Mesenchymal stem cell (in vitro differentiated cells and primary cell): ENCODE results near the gene C2orf81.

Source experiments
- DNase-seq: peaks from one replicate; pipeline ENCODE4 v3.0.0-alpha.2; 2013
- H2AFZ ChIP-seq: one replicate; pipeline ENCODE4 v1.6.1; 2013; ENCODE audit warnings: low read depth, mild to moderate bottlenecking, control low read depth, inconsistent platforms, low read length, moderate library complexity
- H2AK5ac ChIP-seq: 2 replicates; pipeline ENCODE4 v1.6.1; 2013; ENCODE audit warnings: low read length, moderate library complexity, mild to moderate bottlenecking, inconsistent platforms; ENCODE audit not compliant: severe bottlenecking
- H2BK120ac ChIP-seq: one replicate; pipeline ENCODE4 v1.6.1; 2013; ENCODE audit warnings: low read depth, mild to moderate bottlenecking, inconsistent platforms, low read length, moderate library complexity
- H2BK12ac ChIP-seq, 2 experiments: one replicate each; pipeline ENCODE4 v1.6.1; 2013; ENCODE audit warnings: inconsistent platforms in 2 of 2, low read length in 2 of 2, mild to moderate bottlenecking in 2 of 2, moderate library complexity in 2 of 2, control low read depth in 1 of 2
- H2BK15ac ChIP-seq: one replicate; pipeline ENCODE4 v1.6.1; 2013; ENCODE audit warnings: mild to moderate bottlenecking, low read depth, inconsistent platforms; ENCODE audit not compliant: poor library complexity, severe bottlenecking
- H2BK5ac ChIP-seq: 2 replicates; pipeline ENCODE4 v1.6.1; 2013; ENCODE audit warnings: low read depth, mild to moderate bottlenecking, low read length, control low read depth, inconsistent platforms; ENCODE audit not compliant: poor library complexity, severe bottlenecking
- H3K14ac ChIP-seq, 2 experiments: one replicate each; pipeline ENCODE4 v1.6.1; 2013; ENCODE audit warnings: inconsistent platforms in 2 of 2, low read length in 2 of 2, control low read depth in 1 of 2, mild to moderate bottlenecking in 1 of 2, moderate library complexity in 1 of 2
- H3K18ac ChIP-seq, 2 experiments: one replicate each; pipeline ENCODE4 v1.6.1; 2013; ENCODE audit warnings: inconsistent platforms in 2 of 2, low read length in 2 of 2, control low read depth in 1 of 2, low read depth in 1 of 2, mild to moderate bottlenecking in 1 of 2
- H3K23ac ChIP-seq, 2 experiments: one replicate each; pipeline ENCODE4 v1.6.1; 2013; ENCODE audit warnings: inconsistent platforms in 2 of 2, low read length in 2 of 2, mild to moderate bottlenecking in 2 of 2, moderate library complexity in 2 of 2, control low read depth in 1 of 2
- H3K27ac ChIP-seq: 2 replicates; pipeline ENCODE4 v1.5.1; 2013; ENCODE audit warnings: mild to moderate bottlenecking, moderate library complexity, low read length, control low read depth, inconsistent platforms; ENCODE audit not compliant: poor library complexity, severe bottlenecking
- H3K27me3 ChIP-seq, 2 experiments: 2 replicates each; pipeline versions ENCODE4 v1.6.1 to v1.7.0; 2013; ENCODE audit warnings: low read length in 2 of 2, mild to moderate bottlenecking in 2 of 2, moderate library complexity in 2 of 2, control low read depth in 1 of 2, inconsistent platforms in 1 of 2; ENCODE audit not compliant: control insufficient read depth in 1 of 2, insufficient read depth in 1 of 2
- H3K36me3 ChIP-seq, 2 experiments: 2 replicates each; pipeline versions ENCODE4 v1.6.1 to v1.7.0; 2013; ENCODE audit warnings: low read length in 2 of 2, control low read depth in 1 of 2, inconsistent platforms in 1 of 2, low read depth in 1 of 2, mild to moderate bottlenecking in 1 of 2; ENCODE audit not compliant: insufficient read depth in 2 of 2, control insufficient read depth in 1 of 2
- H3K4ac ChIP-seq, 2 experiments: one replicate each; pipeline ENCODE4 v1.6.1; 2013; ENCODE audit warnings: inconsistent platforms in 2 of 2, low read length in 2 of 2, mild to moderate bottlenecking in 2 of 2, moderate library complexity in 2 of 2, control low read depth in 1 of 2, low read depth in 1 of 2
- H3K4me1 ChIP-seq: 2 replicates; pipeline ENCODE4 v1.6.1; 2013; ENCODE audit warnings: low read depth, low read length, control low read depth; ENCODE audit not compliant: control insufficient read depth, insufficient read depth
- H3K4me2 ChIP-seq: 2 replicates; pipeline ENCODE4 v1.6.1; 2013; ENCODE audit warnings: low read length, mild to moderate bottlenecking, inconsistent platforms; ENCODE audit not compliant: poor library complexity, severe bottlenecking
- H3K4me3 ChIP-seq, 2 experiments: 2 replicates each; pipeline versions ENCODE4 v1.5.1 to v1.7.0; 2013; ENCODE audit warnings: low read length in 2 of 2, mild to moderate bottlenecking in 2 of 2, control low read depth in 1 of 2, low read depth in 1 of 2; ENCODE audit not compliant: insufficient read depth in 1 of 2
- H3K79me1 ChIP-seq: replicated peaks from 2 replicates; pipeline ENCODE4 v1.6.1; 2013; ENCODE audit warnings: mild to moderate bottlenecking, control low read depth, low read length, inconsistent platforms; ENCODE audit not compliant: poor library complexity, severe bottlenecking
- H3K9ac ChIP-seq: 2 replicates; pipeline ENCODE4 v1.7.0; 2013; ENCODE audit warnings: mild to moderate bottlenecking, low read length, moderate library complexity
- H3K9me3 ChIP-seq: 2 replicates; pipeline ENCODE4 v1.7.0; 2013; ENCODE audit warnings: mild to moderate bottlenecking, low read length; ENCODE audit not compliant: control insufficient read depth
- H4K8ac ChIP-seq: one replicate; pipeline ENCODE4 v1.6.1; 2013; ENCODE audit warnings: inconsistent platforms, mild to moderate bottlenecking, low read length, moderate library complexity
- H4K91ac ChIP-seq: one replicate; pipeline ENCODE4 v1.6.1; 2013; ENCODE audit warnings: mild to moderate bottlenecking, low read length, inconsistent platforms
- WGBS: methylation state at CpG from one replicate; pipeline ENCODE4 v1.1.7; 2013; ENCODE audit warnings: mixed read lengths; 5-methylcytosine and 5-hydroxymethylcytosine counted together

Gene C2orf81

GRCh38 chr2:74439803-74440377 is 18.5 kb upstream of the C2orf81 start:
- peak overlapping the region; percentile 41 for H4K8ac ChIP-seq
- no peak overlapping the region for H3K23ac ChIP-seq
- H3K4ac ChIP-seq, result peak overlapping the region; percentile 62 to 90
- H3K36me3 ChIP-seq, result peaks cover 5 to 12% of the 10 kb centered on the region in 2 experiments
- no peak overlapping the region for H2AFZ ChIP-seq
- H3K27me3 ChIP-seq, result peaks cover 0 to 12% of the 10 kb centered on the region in 2 experiments
- H3K9me3 ChIP-seq, result no peaks in the 10 kb centered on the region
- H3K27ac ChIP-seq, result peak overlapping the region; percentile 85
- H3K4me2 ChIP-seq, result peak overlapping the region; percentile 82
- H2BK120ac ChIP-seq, result peak overlapping the region; percentile 96
- H2BK5ac ChIP-seq, result peak overlapping the region; percentile 19
- 6% methylated on average over 13 of the region's 14 CpGs for WGBS
- peak overlapping the region; percentile 78 to 95 for H3K18ac ChIP-seq
- H3K14ac ChIP-seq, result peak overlapping the region in 1 of 2 experiments; percentile 36
- peak overlapping the region; percentile 55 to 84 for H3K4me3 ChIP-seq
- peak; percentile 73 for DNase-seq
- H3K79me1 ChIP-seq, result peaks cover 31% of the 10 kb centered on the region
- H4K91ac ChIP-seq, result peak overlapping the region; percentile 95
- H2BK12ac ChIP-seq, result no peak overlapping the region
- peak overlapping the region; percentile 5 for H2BK15ac ChIP-seq
- peak overlapping the region; percentile 59 for H2AK5ac ChIP-seq
- H3K4me1 ChIP-seq, result peaks cover 33% of the 10 kb centered on the region
- H3K9ac ChIP-seq, result peak overlapping the region; percentile 88

GRCh38 chr2:74439373-74439772 is 18.0 kb upstream of the C2orf81 start:
- no peak for DNase-seq
- Histone ChIP-seq H3K9ac (peak overlapping the region; percentile 88), H4K8ac (no peak overlapping the region), H3K27me3 (peaks cover 0 to 12% of the 10 kb centered on the region in 2 experiments), H3K18ac (peak overlapping the region; percentile 51 to 72), H3K9me3 (no peaks in the 10 kb centered on the region), H3K27ac (peak overlapping the region; percentile 9), H3K4ac (peak overlapping the region; percentile 62 to 90), H2BK12ac (peak overlapping the region; percentile 4 to 20), H3K36me3 (peaks cover 5 to 14% of the 10 kb centered on the region in 2 experiments), H3K4me3 (peak overlapping the region; percentile 55 to 84), H2BK15ac (no peak overlapping the region), H3K4me1 (peaks cover 30% of the 10 kb centered on the region), H4K91ac (no peak overlapping the region), H2BK120ac (peak overlapping the region; percentile 96), H3K14ac (peak overlapping the region in 1 of 2 experiments; percentile 46), H2BK5ac (no peak overlapping the region), H3K23ac (no peak overlapping the region), H2AK5ac (peak overlapping the region; percentile 59), H3K4me2 (peak overlapping the region; percentile 82), H3K79me1 (peaks cover 34% of the 10 kb centered on the region), H2AFZ (no peak overlapping the region)
- WGBS, result 73% methylated on average over 3 of the region's 3 CpGs

GRCh38 chr2:74438248-74438647 is 16.8 kb upstream of the C2orf81 start:
- DNase-seq, result no peak
- no peak overlapping the region for H3K23ac ChIP-seq
- H3K4me1 ChIP-seq, result peaks cover 28% of the 10 kb centered on the region
- H3K18ac ChIP-seq, result no peak overlapping the region
- no peak overlapping the region for H3K4me3 ChIP-seq
- peaks cover 5 to 14% of the 10 kb centered on the region in 2 experiments for H3K36me3 ChIP-seq
- H3K4me2 ChIP-seq, result no peak overlapping the region
- H3K27ac ChIP-seq, result no peak overlapping the region
- H4K8ac ChIP-seq, result no peak overlapping the region
- peaks cover 34% of the 10 kb centered on the region for H3K79me1 ChIP-seq
- no peaks in the 10 kb centered on the region for H3K9me3 ChIP-seq
- no peak overlapping the region for H2BK15ac ChIP-seq
- H3K14ac ChIP-seq, result no peak overlapping the region
- no peak overlapping the region for H3K4ac ChIP-seq
- H2BK12ac ChIP-seq, result no peak overlapping the region
- H2BK5ac ChIP-seq, result no peak overlapping the region
- WGBS, result 95% methylated on average over 1 of the region's 1 CpG
- H2BK120ac ChIP-seq, result no peak overlapping the region
- H3K27me3 ChIP-seq, result peaks cover 0 to 12% of the 10 kb centered on the region in 2 experiments
- no peak overlapping the region for H2AFZ ChIP-seq
- no peak overlapping the region for H3K9ac ChIP-seq
- H4K91ac ChIP-seq, result no peak overlapping the region
- H2AK5ac ChIP-seq, result no peak overlapping the region

GRCh38 chr2:74436848-74437695 is 15.7 kb upstream of the C2orf81 start:
- Histone ChIP-seq H3K4ac (no peak overlapping the region), H3K9me3 (no peaks in the 10 kb centered on the region), H2BK120ac (no peak overlapping the region), H3K4me2 (no peak overlapping the region), H3K23ac (no peak overlapping the region), H3K9ac (no peak overlapping the region), H3K4me3 (no peak overlapping the region), H2BK5ac (no peak overlapping the region), H2AK5ac (no peak overlapping the region), H2AFZ (no peak overlapping the region), H3K27ac (no peak overlapping the region), H3K4me1 (peaks cover 24% of the 10 kb centered on the region), H3K79me1 (peaks cover 41% of the 10 kb centered on the region), H3K36me3 (peaks cover 7 to 19% of the 10 kb centered on the region in 2 experiments), H4K8ac (no peak overlapping the region), H2BK15ac (no peak overlapping the region), H3K18ac (no peak overlapping the region), H3K14ac (no peak overlapping the region), H3K27me3 (peaks cover 0 to 12% of the 10 kb centered on the region in 2 experiments), H4K91ac (no peak overlapping the region), H2BK12ac (no peak overlapping the region)
- WGBS, result 75% methylated on average over 5 of the region's 6 CpGs
- DNase-seq, result no peak
